HG02943 (cell line): ENCODE results near the gene AGK.
"Not testable (repeated sequence)": the region's sequence is repeated elsewhere in the genome, so short reads cannot be mapped to it uniquely, and the experiment has no call there.

Experiments used
- ATAC-seq: cut with Tn5 transposase; IDR thresholded peaks from one replicate; pipeline ENCODE4 v1.9.1; 2021; ENCODE audit warnings: mild to moderate bottlenecking, low read depth, moderate library complexity; ENCODE audit not compliant: unreplicated experiment

Gene AGK

DNA sequence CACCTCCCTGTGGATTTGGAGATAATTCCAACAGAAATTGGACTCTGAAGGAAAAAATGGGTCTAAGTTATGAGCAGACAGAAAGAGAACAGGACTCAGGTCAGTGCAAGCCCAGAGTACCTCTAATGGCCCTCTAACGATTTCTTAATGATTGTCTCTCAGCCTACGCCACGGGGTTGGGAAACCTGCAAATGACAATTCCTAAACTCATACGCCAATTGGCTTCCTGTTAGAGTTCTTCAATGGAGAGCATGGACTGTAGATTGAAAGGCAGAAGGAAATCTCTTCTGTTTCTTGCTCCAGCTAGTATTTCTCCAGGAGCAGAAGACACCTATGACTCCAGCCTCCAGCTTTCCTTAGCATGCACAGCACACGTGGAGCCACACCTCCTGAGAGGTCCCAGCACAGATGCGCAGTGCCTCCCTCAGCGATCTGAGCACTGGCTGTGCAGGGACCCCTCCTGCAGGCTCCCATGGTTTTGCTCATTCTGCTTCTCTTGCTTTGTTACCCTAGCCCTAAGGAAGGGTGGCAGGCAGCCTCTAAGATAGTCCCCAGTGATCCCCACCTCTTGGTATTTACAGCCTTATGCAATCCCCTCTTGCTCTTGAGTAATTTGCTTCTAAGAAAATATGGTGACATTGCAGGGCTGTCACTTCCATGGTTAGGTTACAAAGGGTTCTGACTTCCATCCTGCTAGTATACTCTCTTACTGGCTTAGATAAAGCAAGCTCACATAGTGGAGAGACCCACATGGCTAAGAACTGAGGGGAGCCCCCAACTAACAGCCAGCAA, 120.7 kb downstream of the AGK start:
- ATAC-seq: no peak

- ATAC-seq: no peak
Measured at GRCh38 chr7:141673346-141673745, 122.1 kb downstream of the AGK start.

DNA sequence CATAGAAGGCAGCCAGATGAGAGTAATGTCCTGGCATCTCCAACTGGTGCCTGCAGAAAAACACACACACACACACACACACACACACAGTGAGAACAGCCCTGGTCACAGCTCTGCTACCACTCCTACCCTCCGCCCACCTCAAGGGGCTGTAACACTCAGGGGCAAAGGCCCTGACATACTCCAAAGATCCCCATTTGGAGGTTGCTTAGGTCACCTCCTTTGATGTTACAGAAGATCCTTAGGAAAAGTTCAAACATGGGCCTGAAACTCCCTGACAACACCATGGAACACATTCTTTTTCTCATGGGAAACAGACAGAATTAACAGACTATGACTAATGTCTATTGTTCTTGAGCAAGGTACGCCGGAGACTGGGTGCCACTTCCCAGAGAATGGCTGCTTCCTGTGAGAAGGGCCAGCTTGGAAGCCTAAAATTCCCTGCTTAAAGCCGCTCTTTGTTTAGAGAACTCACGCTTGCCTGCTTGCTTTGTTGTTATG, 123.0 kb downstream of the AGK start:
- ATAC-seq: no peak

- no peak for ATAC-seq
Measured at GRCh38 chr7:141674702-141675101, 123.5 kb downstream of the AGK start.

DNA sequence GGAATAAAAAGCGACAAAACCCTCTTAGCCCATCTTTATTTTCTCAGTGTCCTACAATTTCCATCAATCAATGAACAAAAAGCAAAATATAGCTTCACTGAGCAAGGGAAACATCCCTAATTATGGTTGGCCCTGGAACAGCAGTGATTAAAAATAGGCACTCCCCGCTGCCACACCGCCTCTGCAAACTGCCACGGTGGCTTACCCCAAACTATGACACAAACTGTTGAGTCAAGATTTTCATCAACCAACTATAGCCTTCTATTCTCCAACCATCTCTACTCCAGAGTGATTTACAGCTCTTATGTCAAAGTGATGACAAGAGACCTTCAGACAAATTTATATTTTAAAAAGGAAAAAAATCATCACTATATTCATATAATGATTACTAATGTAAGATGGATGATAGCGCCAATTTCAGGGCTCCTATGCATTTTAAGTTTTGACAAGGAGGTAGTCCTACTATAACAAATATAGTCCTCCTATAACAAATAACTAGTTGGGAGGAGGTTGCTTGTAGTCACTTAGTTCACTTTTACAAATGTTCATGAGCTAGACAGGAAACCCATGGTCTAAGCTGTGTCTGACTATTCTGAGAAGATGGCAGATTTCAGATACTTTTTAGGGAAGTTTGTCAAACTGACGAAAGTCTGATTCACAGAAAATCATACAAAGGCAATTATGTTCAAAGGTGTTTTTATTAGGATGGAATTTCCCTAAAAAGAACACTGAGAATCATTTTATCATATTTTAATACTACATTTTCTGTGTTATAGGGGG, 124.4 kb downstream of the AGK start:
- ATAC-seq: no peak

DNA sequence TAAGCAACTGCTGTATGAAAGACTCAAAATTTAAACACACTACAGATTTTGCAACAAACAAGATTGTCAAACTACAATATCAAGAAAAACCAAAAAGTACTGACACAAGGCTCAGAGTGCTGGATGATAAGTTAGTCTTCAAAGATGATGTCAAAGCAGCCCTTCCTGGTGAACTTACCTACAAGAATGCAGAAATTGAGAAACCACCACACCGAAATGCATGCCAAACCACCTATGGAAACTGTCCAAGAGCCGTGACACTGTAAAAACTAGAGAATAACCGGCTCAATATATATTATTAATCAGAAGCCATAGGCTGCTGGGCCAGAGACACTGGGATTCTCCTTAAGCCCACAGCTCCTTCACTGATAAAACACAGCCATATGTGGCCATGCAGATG, 125.4 kb downstream of the AGK start:
- ATAC-seq: no peak

GRCh38 chr7:141679014-141679413, 127.8 kb downstream of the AGK start:
- ATAC-seq: no peak

GRCh38 chr7:141685285-141686023, 134.2 kb downstream of the AGK start:
- no peak for ATAC-seq

GRCh38 chr7:141686074-141686473, 134.9 kb downstream of the AGK start:
- ATAC-seq: no peak

- ATAC-seq: no peak
Measured at GRCh38 chr7:141686670-141687069, 135.5 kb downstream of the AGK start.

- no peak for ATAC-seq
Measured at GRCh38 chr7:141688043-141688442, 136.8 kb downstream of the AGK start.

DNA sequence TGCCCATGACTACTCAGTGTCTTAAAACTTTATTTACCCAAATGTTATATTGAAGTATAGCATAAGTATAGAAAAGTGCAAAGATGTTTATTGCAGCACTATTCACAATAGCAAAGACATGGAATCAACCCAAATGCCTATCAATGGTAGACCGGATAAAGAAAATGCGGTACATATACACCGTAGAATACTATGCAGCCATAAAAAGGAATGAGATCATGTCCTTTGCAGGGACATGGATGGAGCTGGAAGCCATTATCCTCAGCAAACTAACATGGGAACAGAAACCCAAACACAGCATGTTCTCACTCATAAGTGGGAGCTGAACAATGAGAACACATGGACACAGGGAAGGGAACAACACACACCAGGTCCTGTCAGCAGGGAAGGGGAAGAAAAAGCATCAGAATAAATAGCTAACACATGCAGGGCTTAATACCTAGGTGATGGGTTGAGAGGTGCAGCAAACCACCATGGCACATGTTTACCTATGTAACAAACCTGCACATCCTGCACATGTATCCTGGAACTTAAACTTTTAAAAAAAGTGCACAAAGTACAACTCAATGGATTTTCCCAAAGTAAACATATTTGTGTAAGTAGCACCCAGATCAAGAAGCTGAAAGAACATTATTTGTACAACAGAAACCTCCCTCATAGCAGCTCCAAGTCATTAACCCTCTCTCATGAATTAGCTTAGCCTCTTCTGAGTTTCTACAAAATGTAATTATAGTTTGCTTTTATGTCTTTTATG, 138.0 kb downstream of the AGK start:
- not testable (repeated sequence) for ATAC-seq

DNA sequence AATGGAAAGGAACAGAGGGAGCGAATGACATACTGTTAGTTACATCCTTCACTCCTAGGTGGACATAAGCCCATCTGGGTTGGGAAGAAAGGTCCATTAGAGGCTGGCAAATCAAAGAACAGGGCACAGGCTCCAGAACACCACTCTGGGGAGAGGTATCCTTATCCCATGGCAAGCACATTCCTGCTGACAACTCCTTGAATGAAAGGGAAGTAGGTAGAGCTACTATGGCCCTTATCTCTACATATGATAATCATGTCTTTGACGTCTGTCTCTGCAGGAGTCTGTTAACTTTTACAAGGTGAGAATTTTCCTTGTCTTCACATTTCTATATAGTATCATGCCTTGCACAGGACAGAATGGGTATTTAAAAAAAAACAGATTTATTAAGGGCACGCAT, 140.3 kb downstream of the AGK start:
- no peak for ATAC-seq

- ATAC-seq: no peak
Measured at GRCh38 chr7:141691961-141692360, 140.8 kb downstream of the AGK start.

DNA sequence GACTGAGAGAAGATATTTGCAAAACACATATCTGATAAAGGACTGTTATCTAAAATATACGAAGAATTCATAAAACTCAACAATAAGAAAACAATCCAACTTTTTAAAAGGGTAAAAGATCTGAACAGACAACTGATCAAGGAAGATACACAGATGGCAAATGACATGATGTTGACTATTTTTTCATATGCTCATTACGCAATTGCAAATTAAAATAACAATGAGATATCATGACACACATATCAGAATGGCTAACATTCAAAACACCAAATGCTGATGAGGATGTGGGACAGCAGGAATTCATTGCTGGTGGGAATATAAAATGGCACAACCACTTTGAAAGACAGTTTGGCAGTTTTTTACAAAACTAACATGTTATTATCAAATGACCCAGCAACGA, 141.9 kb downstream of the AGK start:
- no peak for ATAC-seq

GRCh38 chr7:141695803-141696289, 144.6 kb downstream of the AGK start:
- no peak for ATAC-seq

DNA sequence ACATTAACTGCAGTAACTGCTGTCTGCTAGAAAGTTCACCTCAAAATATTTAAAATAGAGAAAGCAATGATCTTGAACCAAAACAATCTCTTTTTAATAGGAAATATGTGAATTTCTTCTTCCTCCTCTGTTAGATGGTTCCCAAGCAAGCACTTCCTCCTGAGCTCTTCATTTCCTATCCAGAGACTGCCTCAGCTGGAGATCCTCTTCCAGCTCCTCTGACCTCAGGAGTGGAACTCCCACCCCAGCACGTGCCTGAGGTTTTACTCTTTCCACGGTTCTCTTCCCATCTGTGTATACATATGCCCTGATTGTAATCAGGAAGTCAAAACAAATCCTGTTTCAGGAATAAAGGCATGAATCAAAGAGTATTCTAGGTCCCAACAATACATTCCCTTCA, 145.1 kb downstream of the AGK start:
- no peak for ATAC-seq

DNA sequence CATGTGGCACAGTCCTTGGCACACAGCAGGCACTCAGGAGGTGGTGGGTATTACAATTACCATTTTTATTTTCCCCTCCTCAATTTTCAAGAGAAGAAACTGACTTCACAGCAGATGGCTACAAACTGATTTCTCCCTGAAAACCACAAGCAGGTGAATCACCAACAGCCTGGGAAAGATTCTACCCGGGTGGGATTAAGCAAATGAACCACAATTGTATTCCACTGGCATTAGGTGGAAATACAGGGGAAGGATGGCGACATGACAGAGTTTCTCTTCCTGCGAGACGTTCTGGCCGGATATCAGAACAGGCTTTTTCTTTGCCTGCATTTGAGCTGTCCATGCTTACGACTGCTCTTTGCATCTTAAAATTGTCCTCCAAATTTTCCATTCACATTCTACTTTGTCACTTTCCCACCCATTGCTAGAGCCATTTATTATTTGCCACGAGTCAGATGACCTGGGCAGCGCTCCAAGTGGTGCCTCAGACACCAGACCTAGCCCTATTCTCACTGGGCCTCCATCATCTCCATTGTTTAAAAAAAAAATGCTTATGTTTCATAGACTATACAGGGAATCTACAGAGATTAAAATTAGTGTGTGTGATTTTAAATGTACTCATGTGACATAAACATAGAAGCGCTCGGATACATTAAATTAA, 146.1 kb downstream of the AGK start:
- no peak for ATAC-seq

DNA sequence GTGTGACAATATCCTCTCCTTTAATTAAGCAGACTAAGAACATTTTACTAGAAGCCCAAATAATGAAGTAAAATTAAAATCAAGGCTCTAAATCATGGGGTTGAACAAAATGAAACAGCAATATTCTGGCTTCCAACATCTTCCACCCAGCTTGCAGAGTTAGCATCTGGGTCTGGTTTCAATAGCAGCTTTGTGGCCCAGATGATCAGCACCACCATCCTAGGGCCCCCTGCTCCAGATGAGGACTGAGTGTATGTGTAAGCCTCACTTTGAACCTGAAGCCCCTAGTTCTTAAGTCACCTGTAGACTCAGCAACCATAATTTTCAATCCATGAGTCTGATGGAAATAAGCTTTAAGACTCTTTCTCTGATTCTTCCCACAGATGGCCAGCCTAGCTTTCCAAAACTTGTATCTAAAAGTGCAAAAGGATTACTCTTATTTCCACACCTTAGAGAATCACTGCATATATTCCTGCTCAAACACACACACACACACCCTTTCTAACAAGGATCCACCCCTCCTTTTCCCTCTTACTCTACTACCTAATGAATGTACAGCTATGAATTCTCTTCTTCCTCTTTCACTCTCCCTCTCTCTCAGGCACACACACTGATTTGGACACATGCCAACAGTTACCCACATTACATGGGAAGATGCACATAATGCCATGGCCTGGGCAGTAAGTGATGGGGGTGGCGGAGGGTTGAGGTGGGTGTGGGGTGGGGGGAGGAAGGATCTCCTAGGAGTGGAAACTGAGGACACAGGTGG, 147.2 kb downstream of the AGK start:
- ATAC-seq: no peak
